Panc1 (cell line): ENCODE results near the gene CALHM1. TPM values are rescaled to one million over a fixed set of nuclear protein-coding genes. Genes with fewer than 3 reads are reported as not detected.

ENCODE experiments used
- ATAC-seq: fragments of 200-7000 bp; cut with Tn5 transposase; 2 replicates; pipeline ENCODE4 v1.9.1; 2020; ENCODE audit warnings: mild to moderate bottlenecking, moderate library complexity
- BruUV-seq: library from RNA; stranded (reverse); fragments of 400-500 nt; replicated peaks from 2 replicates; lab custom pipeline; 2021; lab: Mats Ljungman, UMichigan
- CTCF ChIA-PET: fragments of 300-600 bp; sonication (Branson Sonifier 250); formaldehyde crosslinking; loops from one replicate; lab custom pipeline; 2022; ENCODE audit warnings: antibody characterized with exemption; lab: Charles Lee
- POLR2A ChIA-PET: fragments of 300-600 bp; sonication (Branson Sonifier 250); formaldehyde crosslinking; loops from one replicate; lab custom pipeline; 2022; ENCODE audit warnings: antibody characterized with exemption; lab: Charles Lee
- DNase-seq: peaks from one replicate; pipeline ENCODE4 v3.0.0-alpha.2; 2010; ENCODE audit warnings: low read depth, low spot score
- H3K27ac ChIP-seq: 2 replicates; pipeline ENCODE4 v1.5.1; 2011; ENCODE audit warnings: mild to moderate bottlenecking, low read length, inconsistent platforms
- H3K27me3 ChIP-seq: fragments of 200-500 bp; sonication (Bioruptor generic); 2 replicates; pipeline ENCODE4 v1.6.0; 2014; ENCODE audit warnings: low read length, inconsistent platforms; ENCODE audit not compliant: control insufficient read depth, insufficient read depth
- H3K36me3 ChIP-seq: fragments of 200-500 bp; sonication (Bioruptor generic); 2 replicates; pipeline ENCODE4 v1.5.1; 2014; ENCODE audit warnings: inconsistent platforms, mild to moderate bottlenecking, low read length, moderate library complexity; ENCODE audit not compliant: control insufficient read depth, insufficient read depth
- H3K4me1 ChIP-seq: 2 replicates; pipeline ENCODE4 v1.5.1; 2011; ENCODE audit warnings: inconsistent platforms, mild to moderate bottlenecking, low read length, moderate library complexity; ENCODE audit not compliant: control insufficient read depth, insufficient read depth
- H3K4me3 ChIP-seq, 2 experiments: 2 replicates each; pipeline ENCODE4 v1.5.1; 2011 to 2012; ENCODE audit warnings: low read depth in 2 of 2, low read length in 2 of 2, mild to moderate bottlenecking in 2 of 2, inconsistent platforms in 1 of 2, moderate library complexity in 1 of 2
- H3K9me3 ChIP-seq: fragments of 200-500 bp; sonication (Bioruptor generic); 2 replicates; pipeline ENCODE4 v1.5.1; 2014; ENCODE audit warnings: low read depth, mild to moderate bottlenecking, inconsistent platforms, low read length, moderate library complexity; ENCODE audit not compliant: control insufficient read depth, insufficient read depth
- CTCF ChIP-seq: fragments of 450-650 bp; IDR thresholded peaks from 2 replicates; pipeline ENCODE4 v1.5.1; 2017; ENCODE audit warnings: mild to moderate bottlenecking
- POLR2AphosphoS5 ChIP-seq: IDR thresholded peaks from 2 replicates; pipeline ENCODE4 v1.6.1; 2012; ENCODE audit warnings: mild to moderate bottlenecking, low read depth, low read length, moderate library complexity
- REST ChIP-seq, 2 experiments: IDR thresholded peaks; 2 replicates each; pipeline ENCODE4 v1.6.1; 2011 to 2012; ENCODE audit warnings: low read depth in 2 of 2, control low read depth in 1 of 2, low read length in 1 of 2, mild to moderate bottlenecking in 1 of 2, moderate library complexity in 1 of 2; ENCODE audit not compliant: insufficient read depth in 1 of 2
- SIN3A ChIP-seq: IDR thresholded peaks from 2 replicates; pipeline ENCODE4 v1.6.1; 2012; ENCODE audit warnings: low read depth, mild to moderate bottlenecking, low read length, moderate library complexity, borderline replicate concordance; ENCODE audit not compliant: insufficient read depth
- TCF7L2 ChIP-seq: IDR thresholded peaks from 2 replicates; pipeline ENCODE4 v1.6.1; 2011; ENCODE audit warnings: mild to moderate bottlenecking, low read depth, low read length, inconsistent platforms
- in situ Hi-C: cut with HindIII; loops from 2 replicates; pipeline ENCODE4 v1.10.0; 2016; ENCODE audit warnings: low sequenced_read_pairs, low pct_unique_long_range_greater_than_20kb
- intact Hi-C: fragments of 100-400 bp; cut with micrococcal nuclease; formaldehyde crosslinking; loops from one replicate; pipeline ENCODE4 v1.10.0; 2022; ENCODE audit not compliant: unreplicated experiment
- total RNA-seq: library from RNA; stranded (reverse); gene quantifications from one replicate; pipeline ENCODE4 v1.2.1, GENCODE V29; 2021; ENCODE audit not compliant: unreplicated experiment

The CALHM1 gene
- total RNA-seq, 1 experiment from 2014 or later: not detected

GRCh38 chr10:103457896-103458583 is 660 bp downstream of the CALHM1 start:
- no TSS peak for BruUV-seq
- Histone ChIP-seq H3K27ac (no peak overlapping the region), H3K27me3 (no peaks in the 10 kb centered on the region), H3K4me3 (no peak overlapping the region), H3K4me1 (no peaks in the 10 kb centered on the region), H3K36me3 (no peaks in the 10 kb centered on the region), H3K9me3 (no peaks in the 10 kb centered on the region)
- DNase-seq (no peak), ATAC-seq (no peak)
- intact Hi-C loops (no loop called here), in situ Hi-C loops (no loop called here)
- TF ChIP-seq POLR2AphosphoS5: no peak
- no peak for TF ChIP-seq REST (IDR thresholded peaks at IDR 0.05; ENCODE audit: insufficient read depth in 1 of 2, low read depth in 2 of 2, low read length in 1 of 2)
- no peak for TF ChIP-seq CTCF
- TF ChIP-seq TCF7L2: no peak
- no peak for TF ChIP-seq SIN3A
- CTCF ChIA-PET: interaction anchor here (0.6 kb wide), 1 partner anchor 28 kb away, joined by 3 read pairs; no protein-coding TSS in a partner anchor
- POLR2A ChIA-PET: interaction anchor here (0.6 kb wide), 1 partner anchor 12 kb away, joined by 8 read pairs; no protein-coding TSS in a partner anchor

GRCh38 chr10:103457176-103457712 is 1.5 kb downstream of the CALHM1 start:
- no TSS peak for BruUV-seq
- POLR2A ChIA-PET: interaction anchor here (0.6 kb wide), 1 partner anchor 13 kb away, joined by 8 read pairs; no protein-coding TSS in a partner anchor
- Histone ChIP-seq H3K4me1 (0 out of 2 replicates have a peak, but pooled peaks cover 3% of the 10 kb centered on the region), H3K27me3 (no peaks in the 10 kb centered on the region), H3K36me3 (no peaks in the 10 kb centered on the region), H3K27ac (no peak overlapping the region), H3K9me3 (no peaks in the 10 kb centered on the region), H3K4me3 (no peak overlapping the region)
- ATAC-seq (no peak), DNase-seq (no peak)
- in situ Hi-C loops (no loop called here), intact Hi-C loops (no loop called here)
- no peak for TF ChIP-seq POLR2AphosphoS5
- TF ChIP-seq CTCF: no peak
- no peak for TF ChIP-seq SIN3A
- TF ChIP-seq TCF7L2: no peak
- TF ChIP-seq REST (IDR thresholded peaks at IDR 0.05; ENCODE audit: insufficient read depth in 1 of 2, low read depth in 2 of 2, low read length in 1 of 2): no peak
- CTCF ChIA-PET: no interaction called here
